ENCODE measurements around the gene BDNF. TPM values are rescaled to one million over a fixed set of nuclear protein-coding genes. Genes with fewer than 3 reads are reported as not detected.

BDNF gene
- total RNA-seq, 4 donors from 2014 or later = 0.93 to 4.6 (median 1.5) TPM

- TF ChIP-seq, protein P1, sequence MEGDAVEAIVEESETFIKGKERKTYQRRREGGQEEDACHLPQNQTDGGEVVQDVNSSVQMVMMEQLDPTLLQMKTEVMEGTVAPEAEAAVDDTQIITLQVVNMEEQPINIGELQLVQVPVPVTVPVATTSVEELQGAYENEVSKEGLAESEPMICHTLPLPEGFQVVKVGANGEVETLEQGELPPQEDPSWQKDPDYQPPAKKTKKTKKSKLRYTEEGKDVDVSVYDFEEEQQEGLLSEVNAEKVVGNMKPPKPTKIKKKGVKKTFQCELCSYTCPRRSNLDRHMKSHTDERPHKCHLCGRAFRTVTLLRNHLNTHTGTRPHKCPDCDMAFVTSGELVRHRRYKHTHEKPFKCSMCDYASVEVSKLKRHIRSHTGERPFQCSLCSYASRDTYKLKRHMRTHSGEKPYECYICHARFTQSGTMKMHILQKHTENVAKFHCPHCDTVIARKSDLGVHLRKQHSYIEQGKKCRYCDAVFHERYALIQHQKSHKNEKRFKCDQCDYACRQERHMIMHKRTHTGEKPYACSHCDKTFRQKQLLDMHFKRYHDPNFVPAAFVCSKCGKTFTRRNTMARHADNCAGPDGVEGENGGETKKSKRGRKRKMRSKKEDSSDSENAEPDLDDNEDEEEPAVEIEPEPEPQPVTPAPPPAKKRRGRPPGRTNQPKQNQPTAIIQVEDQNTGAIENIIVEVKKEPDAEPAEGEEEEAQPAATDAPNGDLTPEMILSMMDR (IDR thresholded peaks at IDR 0.05) = no peak
- TF ChIP-seq POLR2A (IDR thresholded peaks at IDR 0.05) = no peak
- DNase-seq (ENCODE audit: low spot score in 2 of 2) = no peak
- intact Hi-C loops (cut with DNase I; ENCODE audit: low total_unique reads) = no loop called here
- 3% methylated on average over 18 of the region's 18 CpGs for WGBS, 2 donors
- H3K4me3 ChIP-seq (ENCODE audit: low read depth, poor library complexity, severe bottlenecking) = no peak overlapping the region
These were observed 22.7 kb upstream of the BDNF start for GRCh38 chr11:27722953-27723344.

- WGBS, 2 donors = 3% methylated on average over 44 to 55 of the region's 60 CpGs
- peak overlapping the region; percentile 10 for H3K4me3 ChIP-seq (ENCODE audit: low read depth, poor library complexity, severe bottlenecking)
- TF ChIP-seq, protein P1 (IDR thresholded peaks at IDR 0.05) = no peak
- no peak for TF ChIP-seq POLR2A (IDR thresholded peaks at IDR 0.05)
- intact Hi-C loops (cut with DNase I; ENCODE audit: low total_unique reads) = no loop called here
- no peak for DNase-seq (ENCODE audit: low spot score in 2 of 2)
These were observed 22.1 kb upstream of the BDNF start for GRCh38 chr11:27722117-27722952.

DNA sequence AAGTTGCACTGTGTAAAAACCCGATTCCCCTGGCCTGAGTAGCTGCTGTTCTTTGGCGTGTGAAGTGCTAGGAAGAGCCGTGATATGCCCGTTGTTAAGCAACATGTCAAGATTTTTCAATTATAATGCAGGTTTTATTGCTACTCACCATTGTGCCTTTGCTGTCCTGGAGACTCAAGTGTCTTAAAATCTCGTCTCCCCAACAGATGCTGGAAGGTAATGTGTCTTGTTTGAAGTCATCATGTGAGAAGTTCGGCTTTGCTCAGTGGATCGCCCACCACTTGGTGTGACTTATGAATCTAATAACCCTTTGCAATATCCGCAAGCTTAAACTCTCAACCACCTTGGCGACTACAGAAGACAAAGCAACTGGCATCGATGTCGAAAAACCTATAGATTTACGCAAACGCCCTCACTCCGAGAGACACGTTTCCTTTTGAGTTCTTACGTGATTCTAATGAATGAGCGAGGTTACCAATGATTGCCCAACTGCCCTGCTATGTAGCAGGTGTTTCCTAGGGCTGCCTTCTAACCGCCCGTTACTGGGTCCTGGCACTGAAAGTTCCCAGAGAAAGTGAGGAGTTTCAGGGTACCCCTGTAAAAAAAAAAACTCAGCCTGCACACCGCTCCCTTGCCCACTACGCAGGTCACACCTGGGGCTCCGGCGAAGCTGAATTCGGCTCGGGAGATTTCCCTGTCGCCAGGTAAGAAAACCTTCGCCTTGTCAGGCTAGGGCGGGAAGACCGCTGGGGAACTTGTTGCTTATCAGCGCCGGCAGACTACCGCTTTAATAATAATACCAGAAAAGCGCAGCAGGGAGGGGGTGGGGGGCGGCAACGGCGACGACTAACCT lies 21.2 kb upstream of the BDNF start:
- DNase-seq (ENCODE audit: low spot score in 2 of 2) = no peak
- TF ChIP-seq, protein P1 (IDR thresholded peaks at IDR 0.05) = no peak
- TF ChIP-seq POLR2A (IDR thresholded peaks at IDR 0.05) = no peak
- no peak overlapping the region for H3K4me3 ChIP-seq (ENCODE audit: low read depth, poor library complexity, severe bottlenecking)
- intact Hi-C loops (cut with DNase I; ENCODE audit: low total_unique reads) = no loop called here
- WGBS, 2 donors = 5 to 6% methylated on average over 37 of the region's 37 CpGs

GRCh38 chr11:27720277-27720830 lies 20.1 kb upstream of the BDNF start:
- no peak for DNase-seq (ENCODE audit: low spot score in 2 of 2)
- WGBS, 2 donors = 8 to 10% methylated on average over 25 of the region's 25 CpGs
- intact Hi-C loops (cut with DNase I; ENCODE audit: low total_unique reads) = no loop called here
- TF ChIP-seq POLR2A (IDR thresholded peaks at IDR 0.05) = no peak
- TF ChIP-seq, protein P1 (IDR thresholded peaks at IDR 0.05) = no peak
- H3K4me3 ChIP-seq (ENCODE audit: low read depth, poor library complexity, severe bottlenecking) = no peak overlapping the region

DNA sequence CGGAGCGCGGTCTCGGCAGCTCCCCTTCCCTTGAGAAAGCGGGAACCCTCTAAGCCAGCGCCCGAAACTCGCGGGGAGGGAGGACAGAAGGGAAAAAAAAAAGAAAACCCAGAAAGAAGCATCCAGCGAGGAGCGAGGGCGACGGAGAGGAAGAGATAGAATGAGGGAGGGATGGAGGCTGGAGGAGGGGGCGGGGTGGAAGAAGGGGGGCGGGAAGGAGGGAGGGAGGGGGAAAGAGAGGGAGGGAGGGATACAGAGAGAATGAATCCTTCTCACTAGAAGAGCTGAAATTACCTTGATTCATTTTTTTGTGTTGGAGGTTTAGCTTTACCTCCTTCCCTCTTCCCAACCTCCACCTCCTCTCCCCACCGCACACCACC lies 19.3 kb upstream of the BDNF start:
- DNase-seq (ENCODE audit: low spot score in 2 of 2) = no peak
- no peak overlapping the region for H3K4me3 ChIP-seq (ENCODE audit: low read depth, poor library complexity, severe bottlenecking)
- WGBS, 2 donors = 2% methylated on average over 16 of the region's 16 CpGs
- intact Hi-C loops (cut with DNase I; ENCODE audit: low total_unique reads) = no loop called here
- TF ChIP-seq, protein P1 (IDR thresholded peaks at IDR 0.05) = no peak
- no peak for TF ChIP-seq POLR2A (IDR thresholded peaks at IDR 0.05)

All from lower leg skin (tissue), 4 donors.